TTC549 (cell line): Measurements from ENCODE around the gene GARNL3.

ENCODE experiments used
- FAIRE-seq: peaks from 2 replicates; lab custom pipeline; 2012; peaks lifted over from hg19 to GRCh38; lab: Jason Lieb, UNC

Gene GARNL3

GRCh38 chr9:127351182-127352166 is 86.9 kb downstream of the GARNL3 start:
- FAIRE-seq = no peak

DNA sequence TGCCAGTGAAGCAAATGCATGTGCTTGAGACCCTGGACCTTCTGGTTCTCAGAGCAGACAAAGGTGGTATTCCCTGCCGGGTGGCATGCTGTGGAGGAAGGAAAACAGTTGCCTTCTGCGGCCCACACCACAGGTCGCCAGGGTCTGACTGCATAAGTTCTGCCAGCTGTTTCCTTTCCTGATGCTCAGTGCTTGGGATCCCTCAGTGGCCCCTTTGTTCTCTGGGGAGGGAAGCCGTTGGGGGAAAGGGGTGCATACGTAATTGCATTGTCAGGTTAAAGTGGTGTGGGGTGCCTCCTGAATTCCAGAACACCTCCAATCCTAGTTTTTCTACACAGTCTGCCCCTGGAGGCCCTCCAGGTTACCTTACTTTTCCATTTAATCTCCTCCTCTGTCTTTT is 89.3 kb downstream of the GARNL3 start:
- FAIRE-seq = no peak

GRCh38 chr9:127356906-127357305 is 92.3 kb downstream of the GARNL3 start:
- FAIRE-seq = no peak

DNA sequence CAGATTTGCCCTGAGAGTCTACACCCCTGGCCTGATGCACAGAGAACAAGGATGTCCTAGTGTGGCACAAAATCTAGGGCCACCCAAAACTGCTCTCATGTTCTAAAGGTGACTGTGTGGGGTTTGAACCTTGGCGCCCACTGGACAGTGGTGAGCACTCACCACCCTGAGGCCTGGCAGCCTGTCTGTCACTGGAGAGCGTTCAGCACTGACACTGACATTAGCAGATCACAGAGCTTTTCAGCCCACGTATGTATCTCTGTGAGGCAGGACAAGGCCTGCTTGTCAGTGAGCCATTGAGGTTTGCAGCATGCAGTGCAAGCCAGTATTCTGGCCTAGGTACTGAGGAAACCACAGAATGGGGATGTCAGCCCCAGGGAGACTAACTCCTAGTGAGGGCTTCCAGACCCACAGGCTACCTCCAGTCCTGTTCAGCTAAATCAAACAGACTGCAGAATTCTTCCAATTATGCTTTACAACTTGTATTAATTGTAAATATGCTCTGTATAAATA is 93.5 kb downstream of the GARNL3 start:
- FAIRE-seq = no peak

DNA sequence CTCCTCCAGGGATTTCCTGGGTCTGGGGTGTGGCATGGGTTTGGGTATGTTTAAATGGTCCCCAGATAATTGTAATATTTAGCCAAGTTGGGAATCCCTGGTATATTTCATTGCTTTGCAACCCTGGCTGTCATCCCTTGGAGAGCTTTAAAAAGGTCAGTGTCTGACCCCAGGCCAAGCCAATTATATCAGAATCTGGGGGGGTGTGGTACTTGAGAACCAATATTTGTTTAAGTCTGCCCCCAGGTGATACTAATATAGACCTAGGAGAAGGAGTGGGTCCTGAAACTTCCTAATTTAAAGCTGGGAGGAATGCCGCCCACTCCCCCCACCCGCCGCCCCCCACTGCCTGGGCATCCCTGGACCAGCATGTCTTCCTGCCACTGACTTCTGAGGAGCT is 94.2 kb downstream of the GARNL3 start:
- FAIRE-seq = no peak

- FAIRE-seq = no peak
Measured at GRCh38 chr9:127360250-127360649, 95.7 kb downstream of the GARNL3 start.

- FAIRE-seq = no peak
Measured at GRCh38 chr9:127360829-127361228, 96.3 kb downstream of the GARNL3 start.

- no peak for FAIRE-seq
Measured at GRCh38 chr9:127361561-127361960, 97.0 kb downstream of the GARNL3 start.

DNA sequence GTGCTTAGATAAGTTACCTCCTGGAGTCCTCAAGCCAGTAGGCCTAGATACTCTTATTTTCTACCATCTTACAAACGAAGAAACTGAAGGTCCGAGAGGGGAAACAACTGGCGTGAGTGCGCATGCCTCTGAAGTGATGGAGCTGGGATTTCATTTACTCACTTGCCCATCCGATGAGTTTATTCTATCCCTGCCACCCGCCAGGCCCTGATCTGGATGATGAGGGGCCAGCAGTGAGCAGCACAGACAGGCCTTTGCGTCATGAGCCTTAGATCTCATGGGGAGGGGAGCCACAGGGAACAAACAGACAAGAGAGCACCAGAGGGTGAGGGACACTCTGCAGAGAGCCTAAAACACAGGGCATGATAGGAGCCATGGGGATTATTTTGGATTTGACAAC is 98.3 kb downstream of the GARNL3 start:
- no peak for FAIRE-seq

DNA sequence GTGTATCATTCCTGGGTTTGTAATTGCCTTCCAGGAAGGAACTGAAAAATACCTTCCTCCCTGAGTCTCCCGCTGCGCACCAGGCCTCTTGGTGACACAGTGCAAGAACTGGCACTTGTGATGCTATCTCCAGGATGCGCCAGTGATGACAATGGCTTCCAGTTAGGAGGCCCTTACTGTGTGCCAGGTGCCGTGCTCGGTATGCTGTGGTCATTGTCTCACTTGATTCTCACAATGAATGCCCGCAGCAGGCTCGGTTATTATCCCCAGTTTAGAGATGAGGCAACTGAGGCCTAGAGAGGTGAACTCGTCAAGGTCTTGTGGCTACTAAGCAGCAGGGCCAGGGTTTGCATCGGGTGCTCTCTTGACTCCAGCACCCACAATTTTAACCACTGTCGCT is 100.9 kb downstream of the GARNL3 start:
- FAIRE-seq = no peak

GRCh38 chr9:127366594-127366993 is 102.0 kb downstream of the GARNL3 start:
- no peak for FAIRE-seq

GRCh38 chr9:127368852-127369402 is 104.4 kb downstream of the GARNL3 start:
- FAIRE-seq = no peak

DNA sequence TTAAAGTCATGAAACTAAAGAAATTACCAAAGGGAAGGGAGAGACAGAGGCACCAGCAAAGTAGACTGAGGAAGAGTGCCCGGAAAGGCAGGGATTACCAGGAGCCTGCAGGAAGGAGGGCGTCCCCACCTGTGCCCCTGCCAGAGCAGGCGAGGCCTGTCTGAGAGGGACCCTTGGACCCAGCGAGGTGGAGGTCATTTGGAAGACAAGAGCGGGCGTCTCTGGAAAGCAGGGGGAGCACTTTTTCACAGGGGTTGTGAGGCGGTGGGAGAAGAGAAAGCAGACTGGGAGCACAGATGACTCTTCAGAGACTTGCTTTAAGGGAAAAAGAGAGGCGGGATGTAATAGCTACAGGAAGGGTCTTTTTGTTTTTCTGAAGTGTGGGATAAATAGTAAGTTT is 104.9 kb downstream of the GARNL3 start:
- no peak for FAIRE-seq

DNA sequence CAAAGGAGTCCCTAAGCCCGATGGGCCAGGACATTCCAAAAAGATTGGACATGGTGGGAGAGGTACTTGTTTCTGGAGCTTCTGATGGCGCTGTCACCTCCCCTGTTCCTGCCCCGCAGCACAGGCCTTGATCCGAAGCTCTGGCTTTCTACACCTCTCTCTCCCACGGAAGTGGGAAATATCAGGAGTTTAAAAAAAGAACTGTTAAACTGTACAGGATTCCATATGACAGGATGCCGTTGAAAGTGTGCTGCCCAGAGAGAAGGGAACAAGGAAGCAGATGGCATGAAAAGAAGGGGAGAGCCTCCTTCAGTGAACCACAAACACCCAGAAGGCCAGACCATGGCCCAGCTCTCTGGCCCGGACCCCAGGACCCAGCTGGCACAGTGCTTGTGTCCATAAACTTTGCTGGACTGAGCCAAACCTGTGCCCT is 105.6 kb downstream of the GARNL3 start:
- FAIRE-seq = no peak

DNA sequence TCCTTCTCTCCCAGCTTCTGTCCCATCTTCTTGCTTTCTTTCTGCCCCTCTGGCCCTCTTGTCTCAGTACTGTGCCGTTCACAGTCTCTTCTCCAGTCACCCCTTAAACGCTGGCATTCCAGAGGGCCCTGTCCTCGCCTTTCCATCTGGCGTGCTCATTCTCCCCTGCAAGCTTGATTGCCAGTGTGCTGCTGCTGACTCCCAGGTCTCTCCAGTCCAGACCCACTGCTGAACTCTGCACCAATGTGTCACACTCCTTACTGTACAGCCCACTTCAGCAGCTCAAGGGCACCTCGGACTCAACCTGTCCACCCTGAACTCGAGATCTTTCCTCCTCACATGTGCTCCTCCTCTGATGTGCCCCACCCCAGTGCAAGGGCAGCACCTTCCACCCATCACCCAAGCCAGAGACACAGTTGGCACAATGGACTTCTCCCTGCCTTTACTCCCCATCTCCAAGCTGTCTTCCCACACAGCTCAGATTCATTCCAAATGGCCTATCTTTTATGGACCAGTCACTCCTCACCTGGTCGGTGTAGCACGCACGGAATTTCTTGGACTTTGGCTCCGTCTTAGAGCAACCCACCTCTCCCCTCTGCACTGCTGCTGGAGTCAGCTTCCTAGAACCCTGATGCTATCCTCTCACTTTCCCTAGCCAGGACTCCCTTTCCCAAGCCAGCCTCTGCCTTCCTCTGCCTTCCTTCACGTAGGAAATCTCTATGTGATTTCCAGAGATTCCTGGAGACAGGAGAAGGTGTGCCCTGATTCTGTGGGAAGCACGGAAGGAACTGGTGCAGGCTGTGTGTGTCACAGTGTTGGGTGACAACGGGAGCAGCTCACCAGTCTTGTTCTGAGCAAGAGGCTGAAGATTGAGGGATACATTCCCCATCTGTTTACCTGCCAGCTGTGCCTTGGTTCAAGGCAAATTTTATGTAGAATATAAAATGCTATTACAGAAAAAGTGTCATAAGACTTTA is 106.4 kb downstream of the GARNL3 start:
- FAIRE-seq = no peak

DNA sequence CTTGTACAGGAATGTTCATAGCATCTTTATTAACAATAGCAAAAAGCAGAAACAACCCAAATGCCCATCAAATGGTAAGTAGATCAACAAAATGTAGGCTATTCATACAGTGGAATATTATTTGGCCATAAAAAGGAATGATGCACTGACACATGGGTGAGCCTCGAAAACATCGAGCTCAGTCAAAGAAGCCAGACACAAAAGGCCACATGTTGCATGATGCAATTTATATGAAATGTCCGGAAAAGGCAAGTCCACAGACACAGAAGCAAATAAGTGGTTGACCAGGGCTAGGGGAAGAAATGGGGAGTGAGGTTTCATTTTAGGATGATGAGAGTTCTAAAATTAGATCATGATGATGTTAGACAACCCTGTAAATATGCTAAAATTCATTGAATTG is 115.9 kb downstream of the GARNL3 start:
- FAIRE-seq = no peak

DNA sequence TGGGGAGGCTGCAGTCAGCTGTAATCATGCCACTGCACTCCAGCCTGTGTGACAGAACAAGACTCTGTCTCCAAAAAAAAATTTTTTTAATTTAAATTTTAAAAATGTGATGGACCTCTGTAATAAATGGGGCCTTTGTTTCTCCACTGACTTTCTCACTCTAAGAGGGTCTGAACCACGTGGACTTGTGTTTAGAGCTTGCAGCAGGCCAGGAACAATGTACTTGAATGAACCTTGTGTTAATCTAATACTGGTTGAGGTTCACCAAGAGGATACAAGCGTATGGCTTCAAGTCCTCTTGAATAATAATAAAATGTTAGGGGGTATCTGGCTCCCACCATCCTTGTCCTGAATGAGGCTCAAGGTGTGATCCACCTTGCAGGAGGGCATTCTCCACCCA is 118.0 kb downstream of the GARNL3 start:
- no peak for FAIRE-seq

GRCh38 chr9:127384016-127384730 is 119.6 kb downstream of the GARNL3 start:
- no peak for FAIRE-seq

GRCh38 chr9:127384901-127385300 is 120.3 kb downstream of the GARNL3 start:
- FAIRE-seq = no peak

DNA sequence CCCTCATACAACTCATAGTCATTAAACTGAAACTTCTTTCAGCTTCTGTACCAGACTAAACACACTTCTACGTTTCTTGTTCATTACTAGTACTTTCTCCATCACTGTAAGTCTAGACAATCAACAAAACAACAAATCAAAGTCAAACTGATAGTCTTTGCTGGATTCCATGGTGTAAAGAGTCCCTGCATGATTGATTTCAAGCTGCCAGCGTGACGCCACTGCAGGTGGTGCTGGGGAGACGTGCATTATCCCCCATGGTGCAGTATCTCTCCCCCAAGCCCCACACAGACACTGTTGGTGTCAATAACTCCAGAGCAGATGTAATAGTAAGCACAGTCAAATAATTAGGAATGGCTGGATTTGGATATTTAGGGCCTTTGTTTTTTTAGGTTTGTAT is 121.7 kb downstream of the GARNL3 start:
- no peak for FAIRE-seq

DNA sequence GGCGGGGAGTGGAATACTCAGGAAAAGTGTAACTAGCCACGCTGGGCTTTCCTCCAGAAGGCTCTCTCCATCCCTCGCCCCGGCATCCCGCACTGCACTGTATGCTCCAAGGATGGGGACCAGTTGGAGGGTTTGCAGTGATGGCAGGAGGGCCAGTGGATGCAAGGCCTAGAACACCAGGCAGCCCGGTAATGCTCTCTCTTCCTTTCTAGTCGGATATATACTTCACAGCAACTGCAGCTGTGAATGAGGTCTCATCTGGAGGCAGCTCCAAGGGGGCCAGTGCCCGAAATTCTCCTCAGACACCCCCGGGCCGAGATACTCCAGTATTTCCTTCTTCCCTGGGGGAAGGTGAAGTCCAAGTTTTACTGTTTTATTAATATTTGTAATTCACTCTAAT is 122.4 kb downstream of the GARNL3 start:
- no peak for FAIRE-seq
